Measurements from ENCODE around the gene RPH3AL. TPM values are rescaled to one million over a fixed set of nuclear protein-coding genes. Genes with fewer than 3 reads are reported as not detected.

Gene RPH3AL
- total and polyA plus RNA-seq, 3 donors from 2014 or later: 4.4 to 13.5 (median 6.5) TPM

DNA sequence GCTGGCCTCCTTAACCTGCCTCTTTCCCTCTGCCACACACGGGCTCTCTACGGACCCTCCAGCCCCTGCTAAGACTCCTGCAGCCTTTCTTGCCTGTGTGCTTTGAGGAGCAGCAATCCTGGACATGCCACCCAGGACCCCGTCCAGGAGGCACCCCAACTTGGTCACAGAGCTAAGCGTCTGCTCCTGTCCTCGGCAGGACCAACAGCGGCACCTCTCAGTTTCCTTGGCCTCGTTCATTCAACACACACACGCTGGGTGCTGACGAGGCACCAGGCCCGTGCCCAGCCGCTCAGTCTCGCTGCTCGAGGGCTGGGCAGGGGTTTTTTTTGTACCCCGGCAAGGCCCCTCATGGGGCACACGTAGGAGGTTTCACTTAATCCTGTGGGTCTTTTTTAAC is 15.2 kb downstream of the RPH3AL start:
- no peaks in the 10 kb centered on the region for H3K9me3 ChIP-seq
- H3K36me3 ChIP-seq (ENCODE audit: low read depth, missing control alignments): no peaks in the 10 kb centered on the region
- no peak overlapping the region for H3K4me3 ChIP-seq
- intact Hi-C loops (cut with DNase I; ENCODE audit: low total_unique reads): no loop called here
- 87 to 88% methylated on average over 15 of the region's 15 CpGs for WGBS, 2 donors
- no peak for DNase-seq
- H3K4me1 ChIP-seq: peaks cover 35% of the 10 kb centered on the region
- H3K27me3 ChIP-seq: no peaks in the 10 kb centered on the region
- H3K27ac ChIP-seq: no peak overlapping the region
- no peak for TF ChIP-seq POLR2A (IDR thresholded peaks at IDR 0.05)
- TF ChIP-seq, protein P1, sequence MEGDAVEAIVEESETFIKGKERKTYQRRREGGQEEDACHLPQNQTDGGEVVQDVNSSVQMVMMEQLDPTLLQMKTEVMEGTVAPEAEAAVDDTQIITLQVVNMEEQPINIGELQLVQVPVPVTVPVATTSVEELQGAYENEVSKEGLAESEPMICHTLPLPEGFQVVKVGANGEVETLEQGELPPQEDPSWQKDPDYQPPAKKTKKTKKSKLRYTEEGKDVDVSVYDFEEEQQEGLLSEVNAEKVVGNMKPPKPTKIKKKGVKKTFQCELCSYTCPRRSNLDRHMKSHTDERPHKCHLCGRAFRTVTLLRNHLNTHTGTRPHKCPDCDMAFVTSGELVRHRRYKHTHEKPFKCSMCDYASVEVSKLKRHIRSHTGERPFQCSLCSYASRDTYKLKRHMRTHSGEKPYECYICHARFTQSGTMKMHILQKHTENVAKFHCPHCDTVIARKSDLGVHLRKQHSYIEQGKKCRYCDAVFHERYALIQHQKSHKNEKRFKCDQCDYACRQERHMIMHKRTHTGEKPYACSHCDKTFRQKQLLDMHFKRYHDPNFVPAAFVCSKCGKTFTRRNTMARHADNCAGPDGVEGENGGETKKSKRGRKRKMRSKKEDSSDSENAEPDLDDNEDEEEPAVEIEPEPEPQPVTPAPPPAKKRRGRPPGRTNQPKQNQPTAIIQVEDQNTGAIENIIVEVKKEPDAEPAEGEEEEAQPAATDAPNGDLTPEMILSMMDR (IDR thresholded peaks at IDR 0.05): no peak

DNA sequence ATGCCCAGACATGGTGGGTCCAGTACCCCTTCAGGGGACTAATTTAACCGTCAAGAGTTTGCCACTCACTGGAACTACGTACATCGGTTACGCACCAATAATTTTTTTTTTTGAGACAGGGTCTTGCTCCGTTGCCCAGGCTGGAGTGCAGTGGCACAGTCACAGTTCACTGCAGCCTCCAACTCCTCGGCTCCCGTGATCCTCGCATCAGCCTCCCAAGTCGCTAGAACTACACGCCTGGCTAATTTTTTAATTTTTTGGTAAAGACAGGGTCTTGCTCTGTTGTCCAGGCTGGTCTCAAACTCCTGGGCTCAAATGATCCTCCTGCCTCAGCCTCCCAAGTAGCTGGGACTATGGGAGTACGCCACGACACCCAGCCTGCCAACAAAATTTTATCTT is 15.6 kb downstream of the RPH3AL start:
- Histone ChIP-seq H3K36me3 (ENCODE audit: low read depth, missing control alignments) (no peaks in the 10 kb centered on the region), H3K27ac (no peak overlapping the region), H3K4me3 (no peak overlapping the region), H3K4me1 (peaks cover 38% of the 10 kb centered on the region), H3K27me3 (no peaks in the 10 kb centered on the region), H3K9me3 (no peaks in the 10 kb centered on the region)
- 96 to 97% methylated on average over 12 of the region's 12 CpGs for WGBS, 2 donors
- TF ChIP-seq POLR2A (IDR thresholded peaks at IDR 0.05): no peak
- TF ChIP-seq, protein P1 (IDR thresholded peaks at IDR 0.05): no peak
- no peak for DNase-seq
- intact Hi-C loops (cut with DNase I; ENCODE audit: low total_unique reads): no loop called here

DNA sequence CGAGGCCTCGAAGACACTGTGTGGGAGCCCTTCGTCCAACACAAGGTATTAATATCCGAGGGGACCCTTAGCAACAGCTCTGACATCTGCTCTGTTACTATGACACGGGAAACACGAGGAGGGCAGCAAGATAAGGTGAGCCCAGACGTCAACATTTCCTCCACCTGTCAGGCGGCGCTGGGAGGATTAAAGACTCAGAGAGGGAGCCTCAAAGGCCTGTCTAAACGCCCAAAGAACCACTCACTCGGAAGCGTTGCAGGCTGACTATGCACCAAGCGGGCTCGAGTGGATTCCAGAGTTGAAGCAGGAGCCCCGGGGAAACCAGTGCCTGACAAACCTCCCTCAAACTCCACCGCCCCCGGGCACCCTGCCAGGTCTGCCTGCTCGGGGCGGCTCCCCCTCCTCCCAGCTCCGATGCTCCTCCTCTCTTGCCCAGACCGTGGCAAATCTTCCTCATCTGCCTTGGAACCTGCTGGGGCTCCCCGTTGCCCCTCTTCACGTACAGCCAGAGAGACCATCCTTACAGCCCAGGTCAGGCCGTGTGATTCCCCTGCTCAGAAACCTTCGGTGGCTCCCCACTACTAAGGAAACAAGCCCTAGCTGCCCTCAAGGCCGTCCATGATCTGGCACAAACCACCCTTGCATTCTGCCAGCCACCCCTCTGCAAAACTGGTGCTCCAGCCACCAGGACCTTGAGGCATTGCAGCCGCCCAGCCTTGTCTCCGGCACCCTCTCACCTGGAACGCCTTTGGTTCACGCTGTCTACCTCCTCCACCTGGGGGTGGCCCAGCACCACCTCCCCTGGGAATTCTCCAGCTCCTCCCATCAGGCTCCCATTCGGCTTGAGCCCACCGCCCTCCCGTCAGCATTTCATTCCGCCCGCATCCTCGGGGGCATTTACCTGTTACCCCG is 16.2 kb downstream of the RPH3AL start:
- no peak overlapping the region for H3K27ac ChIP-seq
- TF ChIP-seq, protein P1 (IDR thresholded peaks at IDR 0.05): no peak
- TF ChIP-seq POLR2A (IDR thresholded peaks at IDR 0.05): no peak
- no peaks in the 10 kb centered on the region for H3K36me3 ChIP-seq (ENCODE audit: low read depth, missing control alignments)
- no peak overlapping the region for H3K4me3 ChIP-seq
- 75 to 81% methylated on average over 33 of the region's 37 CpGs for WGBS, 2 donors
- DNase-seq: peak; percentile 72
- H3K27me3 ChIP-seq: no peaks in the 10 kb centered on the region
- H3K9me3 ChIP-seq: no peaks in the 10 kb centered on the region
- peaks cover 43% of the 10 kb centered on the region for H3K4me1 ChIP-seq
- intact Hi-C loops (cut with DNase I; ENCODE audit: low total_unique reads): no loop called here

DNA sequence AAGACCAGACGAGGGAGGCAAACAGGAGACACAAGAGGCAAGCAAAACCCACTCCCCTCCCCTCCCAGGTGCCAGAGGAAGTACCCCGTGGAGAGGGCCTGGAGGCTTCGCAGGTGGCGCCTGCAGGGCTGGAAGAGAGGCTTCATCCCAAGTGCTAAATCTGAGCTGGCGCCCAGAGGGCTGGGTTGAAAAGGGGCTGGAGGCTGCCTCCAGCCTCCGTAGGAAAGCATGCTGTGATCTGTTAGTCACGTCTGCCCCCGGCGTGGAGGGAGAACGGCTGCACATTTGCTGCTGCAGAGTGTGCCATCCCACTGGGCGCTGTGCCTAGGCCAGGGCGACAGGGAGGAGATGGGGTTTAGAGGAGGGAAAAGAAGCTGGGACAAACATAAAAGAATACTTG is 16.9 kb downstream of the RPH3AL start:
- no peak overlapping the region for H3K27ac ChIP-seq
- H3K36me3 ChIP-seq (ENCODE audit: low read depth, missing control alignments): no peaks in the 10 kb centered on the region
- no peaks in the 10 kb centered on the region for H3K27me3 ChIP-seq
- H3K9me3 ChIP-seq: no peaks in the 10 kb centered on the region
- H3K4me1 ChIP-seq: peaks cover 49% of the 10 kb centered on the region
- DNase-seq: no peak
- WGBS, 2 donors: 81 to 84% methylated on average over 5 to 11 of the region's 12 CpGs
- intact Hi-C loops (cut with DNase I; ENCODE audit: low total_unique reads): no loop called here
- no peak overlapping the region for H3K4me3 ChIP-seq
- TF ChIP-seq POLR2A (IDR thresholded peaks at IDR 0.05): no peak
- TF ChIP-seq, protein P1 (IDR thresholded peaks at IDR 0.05): no peak

Data from testis (tissue), 3 donors.